IPS-18a (cell line): Measurements from ENCODE around the gene MYO16.
"Not testable (repeated sequence)": the region's sequence is repeated elsewhere in the genome, so short reads cannot be mapped to it uniquely, and the experiment has no call there.

Source experiments
- H3K27ac ChIP-seq: one replicate; pipeline ENCODE4 v1.5.1; 2013; ENCODE audit warnings: low read length
- H3K27me3 ChIP-seq: one replicate; pipeline ENCODE4 v1.6.1; 2013; ENCODE audit warnings: mild to moderate bottlenecking, low read length; ENCODE audit not compliant: control insufficient read depth, insufficient read depth
- H3K36me3 ChIP-seq: one replicate; pipeline ENCODE4 v1.6.1; 2013; ENCODE audit warnings: low read depth, low read length; ENCODE audit not compliant: control insufficient read depth
- H3K4me1 ChIP-seq: one replicate; pipeline ENCODE4 v1.6.1; 2013; ENCODE audit warnings: low read depth, low read length; ENCODE audit not compliant: control insufficient read depth
- H3K4me3 ChIP-seq: one replicate; pipeline ENCODE4 v1.5.1; 2013; ENCODE audit warnings: low read length
- H3K9ac ChIP-seq: one replicate; pipeline ENCODE4 v1.6.1; 2013; ENCODE audit warnings: mild to moderate bottlenecking, low read length, moderate library complexity
- H3K9me3 ChIP-seq: one replicate; pipeline ENCODE4 v1.6.1; 2013; ENCODE audit warnings: low read depth, low read length; ENCODE audit not compliant: control insufficient read depth

Gene MYO16

GRCh38 chr13:108964606-108965005 is 335.2 kb downstream of the MYO16 start:
- H3K4me1 ChIP-seq: no peaks in the 10 kb centered on the region
- no peak overlapping the region for H3K27ac ChIP-seq

GRCh38 chr13:108967371-108967770 is 338.0 kb downstream of the MYO16 start:
- Histone ChIP-seq H3K36me3 (no peaks in the 10 kb centered on the region), H3K9me3 (no peaks in the 10 kb centered on the region), H3K27ac (no peak overlapping the region), H3K27me3 (no peaks in the 10 kb centered on the region), H3K4me1 (no peaks in the 10 kb centered on the region), H3K9ac (no peak overlapping the region), H3K4me3 (no peak overlapping the region)

More at GRCh38 chr13:108964606-108965005, 335.2 kb downstream of the MYO16 start:
- no peaks in the 10 kb centered on the region for H3K36me3 ChIP-seq
- H3K9me3 ChIP-seq: no peaks in the 10 kb centered on the region
- H3K27me3 ChIP-seq: no peaks in the 10 kb centered on the region
- H3K4me3 ChIP-seq: no peak overlapping the region
- no peak overlapping the region for H3K9ac ChIP-seq

GRCh38 chr13:108968566-108968965 is 339.2 kb downstream of the MYO16 start:
- no peaks in the 10 kb centered on the region for H3K36me3 ChIP-seq
- H3K4me1 ChIP-seq: no peaks in the 10 kb centered on the region
- no peaks in the 10 kb centered on the region for H3K9me3 ChIP-seq
- no peak overlapping the region for H3K9ac ChIP-seq
- no peaks in the 10 kb centered on the region for H3K27me3 ChIP-seq
- H3K27ac ChIP-seq: no peak overlapping the region
- H3K4me3 ChIP-seq: no peak overlapping the region

GRCh38 chr13:108974686-108975085 is 345.3 kb downstream of the MYO16 start:
- Histone ChIP-seq H3K4me3 (no peak overlapping the region), H3K9ac (no peak overlapping the region), H3K27ac (no peak overlapping the region), H3K9me3 (no peaks in the 10 kb centered on the region), H3K36me3 (no peaks in the 10 kb centered on the region), H3K4me1 (no peaks in the 10 kb centered on the region), H3K27me3 (no peaks in the 10 kb centered on the region)

- Histone ChIP-seq H3K9me3 (no peaks in the 10 kb centered on the region), H3K36me3 (no peaks in the 10 kb centered on the region), H3K27me3 (no peaks in the 10 kb centered on the region), H3K9ac (no peak overlapping the region), H3K27ac (no peak overlapping the region), H3K4me3 (no peak overlapping the region), H3K4me1 (no peaks in the 10 kb centered on the region)
Observed at GRCh38 chr13:108980237-108980636, 350.8 kb downstream of the MYO16 start.

GRCh38 chr13:108981407-108981806 is 352.0 kb downstream of the MYO16 start:
- Histone ChIP-seq H3K27ac (no peak overlapping the region), H3K4me1 (no peaks in the 10 kb centered on the region), H3K27me3 (no peaks in the 10 kb centered on the region), H3K36me3 (no peaks in the 10 kb centered on the region), H3K9ac (no peak overlapping the region), H3K9me3 (no peaks in the 10 kb centered on the region), H3K4me3 (no peak overlapping the region)

- Histone ChIP-seq H3K27me3 (no peaks in the 10 kb centered on the region), H3K36me3 (no peaks in the 10 kb centered on the region), H3K9me3 (no peaks in the 10 kb centered on the region), H3K4me1 (peaks cover 11% of the 10 kb centered on the region), H3K27ac (no peak overlapping the region), H3K9ac (no peak overlapping the region), H3K4me3 (no peak overlapping the region)
Observed at GRCh38 chr13:108983273-108983672, 353.9 kb downstream of the MYO16 start.

GRCh38 chr13:108984251-108984920 is 355.0 kb downstream of the MYO16 start:
- Histone ChIP-seq H3K36me3 (no peaks in the 10 kb centered on the region), H3K4me1 (peaks cover 15% of the 10 kb centered on the region)

GRCh38 chr13:108985166-108985565 is 355.8 kb downstream of the MYO16 start:
- no peaks in the 10 kb centered on the region for H3K36me3 ChIP-seq
- no peak overlapping the region for H3K27ac ChIP-seq
- no peaks in the 10 kb centered on the region for H3K27me3 ChIP-seq
- H3K9me3 ChIP-seq: no peaks in the 10 kb centered on the region
- H3K4me1 ChIP-seq: peaks cover 15% of the 10 kb centered on the region
- no peak overlapping the region for H3K4me3 ChIP-seq
- H3K9ac ChIP-seq: no peak overlapping the region

More at GRCh38 chr13:108984251-108984920, 355.0 kb downstream of the MYO16 start:
- Histone ChIP-seq H3K9ac (no peak overlapping the region), H3K27me3 (no peaks in the 10 kb centered on the region), H3K9me3 (no peaks in the 10 kb centered on the region), H3K4me3 (no peak overlapping the region), H3K27ac (no peak overlapping the region)

GRCh38 chr13:108987517-108987916 is 358.1 kb downstream of the MYO16 start:
- no peak overlapping the region for H3K9ac ChIP-seq
- no peaks in the 10 kb centered on the region for H3K9me3 ChIP-seq
- no peak overlapping the region for H3K4me3 ChIP-seq
- peaks cover 17% of the 10 kb centered on the region for H3K4me1 ChIP-seq
- H3K27ac ChIP-seq: no peak overlapping the region
- H3K27me3 ChIP-seq: no peaks in the 10 kb centered on the region
- no peaks in the 10 kb centered on the region for H3K36me3 ChIP-seq

GRCh38 chr13:108987944-108988343 is 358.5 kb downstream of the MYO16 start:
- no peak overlapping the region for H3K9ac ChIP-seq
- no peaks in the 10 kb centered on the region for H3K9me3 ChIP-seq
- no peaks in the 10 kb centered on the region for H3K36me3 ChIP-seq
- H3K4me3 ChIP-seq: no peak overlapping the region
- no peaks in the 10 kb centered on the region for H3K27me3 ChIP-seq
- peaks cover 21% of the 10 kb centered on the region for H3K4me1 ChIP-seq
- no peak overlapping the region for H3K27ac ChIP-seq

- not testable (repeated sequence) for H3K27me3 ChIP-seq, H3K27ac ChIP-seq, H3K36me3 ChIP-seq, H3K4me3 ChIP-seq, H3K9me3 ChIP-seq, H3K9ac ChIP-seq
- peaks cover 25% of the 10 kb centered on the region for H3K4me1 ChIP-seq
Observed at GRCh38 chr13:108991416-108991815, 362.0 kb downstream of the MYO16 start.
